Fibroblast of lung (primary cell): Measurements from ENCODE around the gene TRMT61A. TPM values are rescaled to one million over a fixed set of nuclear protein-coding genes. Genes with fewer than 3 reads are reported as not detected.

ENCODE experiments used
- polyA plus RNA-seq, 2 donors: library from polyadenylated mRNA; depleted of rRNA in 1 of 2; stranded (reverse) in 1 of 2; unstranded in 1 of 2; fragments of >200 nt; gene quantifications; 2 replicates each; pipeline ENCODE4 v1.2.1, GENCODE V29; 2011 to 2012; ENCODE audit warnings: missing spikeins in 1 of 2
- total RNA-seq: library from RNA; depleted of rRNA; stranded (reverse); fragments of >200 nt; gene quantifications from 2 replicates; pipeline ENCODE4 v1.2.1, GENCODE V29; 2014

Gene TRMT61A
- total and polyA plus RNA-seq, 2 donors (not counting 1 experiment from before 2014, with no cell fraction given), result 4.2 to 10.6 TPM

Other genes starting within 250 kb of the TRMT61A start
- 158 and 185 TPM in 2 replicates for gene EIF5, start 195.0 kb upstream of the TRMT61A start, total RNA-seq
- 333 and 400 TPM in 2 replicates for gene EIF5, start 195.0 kb upstream of the TRMT61A start, polyA plus RNA-seq
- gene MARK3, start 143.8 kb upstream of the TRMT61A start, total RNA-seq, result 93.7 and 119 TPM in 2 replicates
- gene MARK3, start 143.8 kb upstream of the TRMT61A start, polyA plus RNA-seq, result 76.0 and 76.7 TPM in 2 replicates
- 69.9 and 136 TPM in 2 replicates for gene CKB, start 6.4 kb upstream of the TRMT61A start, total RNA-seq
- 57.2 and 65.2 TPM in 2 replicates for gene CKB, start 6.4 kb upstream of the TRMT61A start, polyA plus RNA-seq
- gene BAG5, start 33.5 kb downstream of the TRMT61A start, total RNA-seq, result 25.8 and 28.8 TPM in 2 replicates
- gene BAG5, start 33.5 kb downstream of the TRMT61A start, polyA plus RNA-seq, result 14.3 and 14.9 TPM in 2 replicates
- gene COA8, start 33.8 kb downstream of the TRMT61A start, total RNA-seq, result 26.4 and 32.1 TPM in 2 replicates
- 19.4 and 25.5 TPM in 2 replicates for gene COA8, start 33.8 kb downstream of the TRMT61A start, polyA plus RNA-seq
- gene KLC1, start 100.0 kb downstream of the TRMT61A start, total RNA-seq, result 138 and 219 TPM in 2 replicates
- gene KLC1, start 100.0 kb downstream of the TRMT61A start, polyA plus RNA-seq, result 180 and 185 TPM in 2 replicates
- 2.8 and 9.2 TPM in 2 replicates for gene XRCC3, start 186.3 kb downstream of the TRMT61A start, total RNA-seq
- gene XRCC3, start 186.3 kb downstream of the TRMT61A start, polyA plus RNA-seq, result 4.9 and 10.7 TPM in 2 replicates
- 67.0 and 84.9 TPM in 2 replicates for gene ZFYVE21, start 186.6 kb downstream of the TRMT61A start, total RNA-seq
- gene ZFYVE21, start 186.6 kb downstream of the TRMT61A start, polyA plus RNA-seq, result 94.5 and 125 TPM in 2 replicates